Psoas muscle (tissue), 8 donors: ENCODE results near the gene PAIP2. TPM values are rescaled to one million over a fixed set of nuclear protein-coding genes. Genes with fewer than 3 reads are reported as not detected.
A peak's percentile ranks its signal among the peaks of the same experiment; 100 is the strongest.

Experiments
- ATAC-seq, 4 donors: fragments of 200-7000 bp; cut with Tn5 transposase; one replicate each; pipeline ENCODE4 v1.9.1; 2020; ENCODE audit warnings: moderate library complexity in 3 of 4, mild to moderate bottlenecking in 2 of 4
- DNase-seq, 2 donors: peaks; one replicate each; pipeline ENCODE4 v3.0.0-alpha.2; 2020
- H3K27ac ChIP-seq: fragments of 200-600 bp; one replicate; pipeline ENCODE4 v1.8.0; 2022
- H3K27me3 ChIP-seq, 3 donors: fragments of 200-600 bp in 1 of 3; one replicate each; pipeline versions ENCODE4 v1.6.1 to v1.8.0; 2013 to 2022; ENCODE audit warnings: low read length in 2 of 3, mild to moderate bottlenecking in 2 of 3, moderate library complexity in 1 of 3; ENCODE audit not compliant: insufficient read depth in 3 of 3
- H3K36me3 ChIP-seq, 2 donors: fragments of 200-600 bp in 1 of 2; one replicate each; pipeline versions ENCODE4 v1.6.1 to v1.8.0; 2013 to 2022; ENCODE audit warnings: low read depth in 1 of 2, mild to moderate bottlenecking in 1 of 2, moderate library complexity in 1 of 2; ENCODE audit not compliant: insufficient read depth in 1 of 2
- H3K4me1 ChIP-seq: fragments of 200-600 bp; one replicate; pipeline ENCODE4 v1.8.0; 2022
- H3K4me3 ChIP-seq: fragments of 200-600 bp; one replicate; pipeline ENCODE4 v1.8.0; 2022; ENCODE audit warnings: mild to moderate bottlenecking
- H3K9me3 ChIP-seq: fragments of 200-600 bp; one replicate; pipeline ENCODE4 v1.8.0; 2022
- CTCF ChIP-seq: fragments of 200-600 bp; IDR thresholded peaks from one replicate; pipeline ENCODE4 v1.8.0; 2022; ENCODE audit warnings: antibody characterized with exemption
- WGBS, 3 donors: extraction: QIAGEN DNeasy Blood & Tissue Kit; methylation state at CpG; one replicate each; pipeline versions ENCODE4 v1.1.6 to v1.1.7; 2013; 5-methylcytosine and 5-hydroxymethylcytosine counted together
- intact Hi-C, 2 donors: fragments of 100-400 bp; cut with DNase I; formaldehyde crosslinking; loops; one replicate each; pipeline versions ENCODE4 v1.11.0 to v1.14.2; 2022
- polyA plus RNA-seq, 3 donors: library from polyadenylated mRNA; stranded (reverse); fragments of 200-250 nt; gene quantifications; one replicate each; pipeline ENCODE4 v1.2.3, GENCODE V29; 2013
- total RNA-seq, 4 donors: library from RNA; stranded (reverse); fragmentation: NEBNext Ultra II Directional in 2 of 4; extraction: Animal tissue kit (Norgen Biotek cat#: 25700) in 2 of 4; gene quantifications; one replicate each; pipeline versions ENCODE4 v1.2.1 to v1.2.4, GENCODE V29; 2021 to 2023
- donor health status: healthy with polysubstance abuse.
- donor health status: DM: no; HTN: no; CAD: no; lungs with moderate emphysema.
- donor health status: Bipolar disorder and iron deficiency.
- donor health status: healthy.
- donor health status: DM: yes; HTN: yes; CAD: no.
- donor health status: DM: no; HTN: no; CAD: no.
- donor health status: DM: no; HTN: no; CAD: no.
- donor health status: DM: yes; HTN: yes; CAD: no.

Gene PAIP2
- total and polyA plus RNA-seq, 7 donors, result 111 to 252 (median 117) TPM

- DNase-seq (no peak), ATAC-seq (no peak)
- H3K4me1 ChIP-seq, result peaks cover 41% of the 10 kb centered on the region
- no peak overlapping the region for H3K27ac ChIP-seq
- TF ChIP-seq CTCF, result no peak
- no peak overlapping the region for H3K4me3 ChIP-seq
- peaks cover 0 to 10% of the 10 kb centered on the region in 2 donors for H3K36me3 ChIP-seq
- H3K9me3 ChIP-seq, result no peaks in the 10 kb centered on the region
- no peaks in the 10 kb centered on the region for H3K27me3 ChIP-seq
- intact Hi-C loops, result loop anchor here in 1 of 2 donors (5.0 kb wide), 1 partner anchor 46 kb away; the partner anchor contains the start of gene PAIP2
- WGBS, 3 donors, result 14 to 24% (median 19%) methylated on average over 8 of the region's 8 CpGs
Measured at GRCh38 chr5:139388198-139388821, 46.7 kb downstream of the PAIP2 start.

- DNase-seq (peak in 1 of 2 donors; percentile 45), ATAC-seq (no peak)
- peak within 1 kb of the TSS; percentile 100 for H3K27ac ChIP-seq
- H3K36me3 ChIP-seq, result peaks cover 0 to 10% of the 10 kb centered on the region in 2 donors
- H3K4me3 ChIP-seq, result peak within 1 kb of the TSS; percentile 93
- H3K4me1 ChIP-seq, result peaks cover 41% of the 10 kb centered on the region
- no peak for TF ChIP-seq CTCF
- intact Hi-C loops, result loop anchor here (5.0 kb wide), 1 partner anchor 48 kb away; the partner anchor contains the start of gene PAIP2 (in 2 of the 2)
- H3K9me3 ChIP-seq, result no peaks in the 10 kb centered on the region
- WGBS, 3 donors, result 46 to 65% (median 49%) methylated on average over 8 to 11 of the region's 11 CpGs
- H3K27me3 ChIP-seq, result no peaks in the 10 kb centered on the region
Measured at GRCh38 chr5:139389701-139390638, 48.3 kb downstream of the PAIP2 start, which contains the start of gene MZB1. MZB1 (minus strand) TSS chr5:139389913; CDS start chr5:139389856, 57 bp downstream.

GRCh38 chr5:139390639-139391569 is 49.2 kb downstream of the PAIP2 start:
- TF ChIP-seq CTCF, result no peak
- DNase-seq (peak in 1 of 2 donors; percentile 60), ATAC-seq (peak in 2 of 4 donors; percentile 7 to 21)
- WGBS, 3 donors, result 19 to 41% (median 27%) methylated on average over 10 of the region's 10 CpGs
- intact Hi-C loops, result loop anchor here in 1 of 2 donors (5.0 kb wide), 1 partner anchor 49 kb away; the partner anchor contains the start of gene PAIP2
- peak overlapping the region; percentile 100 for H3K27ac ChIP-seq
- H3K27me3 ChIP-seq, result no peaks in the 10 kb centered on the region
- peaks cover 47% of the 10 kb centered on the region for H3K4me1 ChIP-seq
- H3K36me3 ChIP-seq, result peaks cover 0 to 10% of the 10 kb centered on the region in 2 donors
- H3K9me3 ChIP-seq, result no peaks in the 10 kb centered on the region
- peak overlapping the region; percentile 93 for H3K4me3 ChIP-seq
